Right lobe of liver (tissue), 4 donors: ENCODE data around the gene LMTK3.

Experiments used
- POLR2A ChIP-seq: fragments of 450-650 bp; IDR thresholded peaks from one replicate; pipeline ENCODE4 v1.6.1; 2017; ENCODE audit warnings: antibody characterized with exemption, mild to moderate bottlenecking
- TF ChIP-seq, protein P1 (sequence below), 4 donors: fragments of 200-600 bp in 3 of 4; fragments of 450-650 bp in 1 of 4; IDR thresholded peaks; one replicate each; pipeline versions ENCODE4 v1.5.1 to v1.8.0; 2016 to 2022; ENCODE audit warnings: antibody characterized with exemption in 4 of 4, mild to moderate bottlenecking in 2 of 4
- donor health status: DM: no; HTN: no; CAD: no.
- donor health status: DM: no; HTN: no; CAD: no.
- donor health status: DM: no; HTN: yes; CAD: no.

DNA sequence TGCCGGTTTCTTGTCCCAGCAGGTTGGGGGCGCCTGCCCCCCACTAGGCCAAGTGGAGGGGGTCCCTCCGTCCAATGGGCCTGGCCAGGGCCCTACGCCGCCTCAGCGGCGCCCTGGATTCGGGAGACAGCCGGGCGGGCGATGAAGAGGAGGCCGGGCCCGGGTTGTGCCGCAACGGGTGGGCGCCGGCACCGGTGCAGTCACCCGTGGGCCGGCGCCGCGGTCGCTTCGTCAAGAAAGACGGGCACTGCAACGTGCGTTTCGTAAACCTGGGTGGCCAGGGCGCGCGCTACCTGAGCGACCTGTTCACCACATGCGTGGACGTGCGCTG lies 50.0 kb downstream of the LMTK3 start:
- TF ChIP-seq, protein P1, sequence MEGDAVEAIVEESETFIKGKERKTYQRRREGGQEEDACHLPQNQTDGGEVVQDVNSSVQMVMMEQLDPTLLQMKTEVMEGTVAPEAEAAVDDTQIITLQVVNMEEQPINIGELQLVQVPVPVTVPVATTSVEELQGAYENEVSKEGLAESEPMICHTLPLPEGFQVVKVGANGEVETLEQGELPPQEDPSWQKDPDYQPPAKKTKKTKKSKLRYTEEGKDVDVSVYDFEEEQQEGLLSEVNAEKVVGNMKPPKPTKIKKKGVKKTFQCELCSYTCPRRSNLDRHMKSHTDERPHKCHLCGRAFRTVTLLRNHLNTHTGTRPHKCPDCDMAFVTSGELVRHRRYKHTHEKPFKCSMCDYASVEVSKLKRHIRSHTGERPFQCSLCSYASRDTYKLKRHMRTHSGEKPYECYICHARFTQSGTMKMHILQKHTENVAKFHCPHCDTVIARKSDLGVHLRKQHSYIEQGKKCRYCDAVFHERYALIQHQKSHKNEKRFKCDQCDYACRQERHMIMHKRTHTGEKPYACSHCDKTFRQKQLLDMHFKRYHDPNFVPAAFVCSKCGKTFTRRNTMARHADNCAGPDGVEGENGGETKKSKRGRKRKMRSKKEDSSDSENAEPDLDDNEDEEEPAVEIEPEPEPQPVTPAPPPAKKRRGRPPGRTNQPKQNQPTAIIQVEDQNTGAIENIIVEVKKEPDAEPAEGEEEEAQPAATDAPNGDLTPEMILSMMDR (IDR thresholded peaks at IDR 0.05), result no peak
- no peak for TF ChIP-seq POLR2A
